Ovary (tissue), 9 donors: ENCODE measurements around the gene SERPINA1. TPM values are rescaled to one million over a fixed set of nuclear protein-coding genes. Genes with fewer than 3 reads are reported as not detected.
"Not testable (repeated sequence)": the region's sequence is repeated elsewhere in the genome, so short reads cannot be mapped to it uniquely, and the experiment has no call there.

Experiments used
- DNase-seq, 5 donors: peaks; one replicate each; pipeline ENCODE4 v3.0.0-alpha.2; 2019 to 2020
- H3K27ac ChIP-seq, 2 donors: fragments of 200-600 bp; one replicate each; pipeline versions ENCODE4 v1.5.1 to v1.8.0; 2019 to 2022
- H3K27me3 ChIP-seq: fragments of 200-600 bp; one replicate; pipeline ENCODE4 v1.8.0; 2022
- H3K36me3 ChIP-seq: fragments of 200-600 bp; sonication (generic); one replicate; pipeline ENCODE4 v1.5.1; 2019
- H3K4me1 ChIP-seq: one replicate; pipeline ENCODE4 v1.8.1; 2013; ENCODE audit warnings: mild to moderate bottlenecking, moderate library complexity; ENCODE audit not compliant: insufficient read depth
- H3K4me3 ChIP-seq: fragments of 200-600 bp; sonication (generic); one replicate; pipeline ENCODE4 v1.5.1; 2017
- H3K9me3 ChIP-seq, 2 donors: fragments of 200-600 bp in 1 of 2; sonication (generic) in 1 of 2; one replicate each; pipeline versions ENCODE4 v1.5.1 to v1.8.1; 2013 to 2019; ENCODE audit warnings: mild to moderate bottlenecking in 1 of 2, moderate library complexity in 1 of 2
- EP300 ChIP-seq: sonication (generic); formaldehyde crosslinking; IDR thresholded peaks from one replicate; pipeline ENCODE4 v1.6.1; 2017; ENCODE audit warnings: antibody characterized with exemption
- POLR2A ChIP-seq: fragments of 450-650 bp; IDR thresholded peaks from one replicate; pipeline ENCODE4 v1.6.1; 2017; ENCODE audit warnings: antibody characterized with exemption, mild to moderate bottlenecking, moderate library complexity
- WGBS, 3 donors: extraction: QIAGEN DNeasy Blood & Tissue Kit in 1 of 3; methylation state at CpG; one replicate each; pipeline versions ENCODE4 v1.1.5 to v1.1.7; 2013 to 2017; 5-methylcytosine and 5-hydroxymethylcytosine counted together
- intact Hi-C, 4 donors: fragments of 100-400 bp; cut with DNase I; formaldehyde crosslinking; loops; one replicate each; pipeline versions ENCODE4 v1.11.0 to v1.15.1; 2022 to 2023
- polyA plus RNA-seq, 2 donors: library from polyadenylated mRNA; stranded (reverse); fragments of 200-250 nt in 1 of 2; fragments of 350-450 nt in 1 of 2; fragmentation: Illumina TruSeq in 1 of 2; extraction: RNeasy Lipid Tissue Mini Kit (QIAGEN cat#74804) in 1 of 2; gene quantifications; one replicate each; pipeline ENCODE4 v1.2.3, GENCODE V29; 2013 to 2014
- total RNA-seq, 7 donors: library from RNA; depleted of rRNA in 2 of 7; stranded (reverse); fragments of >200 nt in 2 of 7; fragmentation: NEBNext Ultra II Directional in 3 of 7; extraction: Animal tissue kit (Norgen Biotek cat#: 25700) in 3 of 7; gene quantifications; one replicate each; pipeline versions ENCODE4 v1.1.0 to v1.2.4, GENCODE V29; 2016 to 2023
- TF ChIP-seq, protein P1 (sequence below), 3 donors: fragments of 450-650 bp in 2 of 3; fragments of 200-600 bp in 1 of 3; IDR thresholded peaks; one replicate each; pipeline versions ENCODE4 v1.5.1 to v1.8.0; 2016 to 2022; ENCODE audit warnings: antibody characterized with exemption in 3 of 3, mild to moderate bottlenecking in 1 of 3
- donor health status: DM: no; HTN: no; CAD: no; lungs with moderate emphysema.
- donor health status: DM: no; HTN: no; CAD: no.
- donor health status: Bipolar disorder and iron deficiency.
- donor health status: DM: yes; HTN: yes; CAD: no.
- donor health status: DM: no; HTN: no; CAD: no.
- donor health status: DM: yes; HTN: yes; CAD: no.

The SERPINA1 gene
- total and polyA plus RNA-seq, 9 donors: 1.2 to 25.7 (median 9.9) TPM

DNA sequence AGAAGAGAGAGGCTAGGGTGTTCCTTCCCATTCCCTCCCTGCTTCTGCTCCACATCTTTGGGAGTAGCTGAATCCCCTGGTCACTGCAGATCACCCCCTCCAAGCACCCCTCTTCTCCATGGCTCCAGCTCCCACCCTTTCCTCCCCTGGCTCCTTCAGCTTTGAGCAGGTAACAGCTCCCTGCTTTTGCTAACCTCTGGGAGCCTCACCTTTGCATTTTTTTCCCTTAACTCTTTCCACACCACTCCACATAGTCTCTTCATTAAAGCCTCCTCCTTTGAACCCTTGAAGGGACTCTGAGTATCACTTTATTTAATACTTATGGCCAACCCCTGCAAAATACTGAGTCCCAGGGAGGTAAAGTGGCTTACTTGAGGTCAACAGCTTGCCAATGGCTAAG is 39.6 kb downstream of the SERPINA1 start:
- no peak overlapping the region for H3K27ac ChIP-seq
- no peaks in the 10 kb centered on the region for H3K36me3 ChIP-seq
- DNase-seq: no peak
- H3K4me3 ChIP-seq: no peak overlapping the region
- intact Hi-C loops: no loop called here
- H3K27me3 ChIP-seq: no peaks in the 10 kb centered on the region
- TF ChIP-seq EP300 (no peak), POLR2A (no peak)
- TF ChIP-seq, protein P1, sequence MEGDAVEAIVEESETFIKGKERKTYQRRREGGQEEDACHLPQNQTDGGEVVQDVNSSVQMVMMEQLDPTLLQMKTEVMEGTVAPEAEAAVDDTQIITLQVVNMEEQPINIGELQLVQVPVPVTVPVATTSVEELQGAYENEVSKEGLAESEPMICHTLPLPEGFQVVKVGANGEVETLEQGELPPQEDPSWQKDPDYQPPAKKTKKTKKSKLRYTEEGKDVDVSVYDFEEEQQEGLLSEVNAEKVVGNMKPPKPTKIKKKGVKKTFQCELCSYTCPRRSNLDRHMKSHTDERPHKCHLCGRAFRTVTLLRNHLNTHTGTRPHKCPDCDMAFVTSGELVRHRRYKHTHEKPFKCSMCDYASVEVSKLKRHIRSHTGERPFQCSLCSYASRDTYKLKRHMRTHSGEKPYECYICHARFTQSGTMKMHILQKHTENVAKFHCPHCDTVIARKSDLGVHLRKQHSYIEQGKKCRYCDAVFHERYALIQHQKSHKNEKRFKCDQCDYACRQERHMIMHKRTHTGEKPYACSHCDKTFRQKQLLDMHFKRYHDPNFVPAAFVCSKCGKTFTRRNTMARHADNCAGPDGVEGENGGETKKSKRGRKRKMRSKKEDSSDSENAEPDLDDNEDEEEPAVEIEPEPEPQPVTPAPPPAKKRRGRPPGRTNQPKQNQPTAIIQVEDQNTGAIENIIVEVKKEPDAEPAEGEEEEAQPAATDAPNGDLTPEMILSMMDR (IDR thresholded peaks at IDR 0.05): no peak
- H3K9me3 ChIP-seq: no peaks in the 10 kb centered on the region
- no peaks in the 10 kb centered on the region for H3K4me1 ChIP-seq

DNA sequence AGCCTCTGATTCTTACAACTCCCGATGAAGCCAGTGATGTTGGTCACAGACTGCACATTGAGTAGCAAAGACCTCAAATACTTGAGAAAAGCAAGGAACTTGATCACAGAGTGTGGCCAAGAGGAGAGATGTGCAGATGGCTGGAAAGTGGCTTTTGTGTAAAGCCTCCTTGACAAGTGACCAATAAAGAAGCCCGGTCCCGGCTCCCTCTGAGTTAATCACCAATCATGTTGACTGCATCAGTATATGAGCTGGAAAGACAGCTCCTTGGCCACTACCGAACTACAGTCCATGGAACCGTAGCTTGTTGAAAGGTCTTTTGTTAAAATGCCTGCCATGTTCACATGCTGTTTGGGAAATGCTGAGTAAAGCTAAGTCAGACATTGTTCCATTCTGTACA is 41.6 kb downstream of the SERPINA1 start:
- intact Hi-C loops: no loop called here
- DNase-seq: no peak
- 85 to 88% (median 86%) methylated on average over 5 of the region's 5 CpGs for WGBS, 3 donors

DNA sequence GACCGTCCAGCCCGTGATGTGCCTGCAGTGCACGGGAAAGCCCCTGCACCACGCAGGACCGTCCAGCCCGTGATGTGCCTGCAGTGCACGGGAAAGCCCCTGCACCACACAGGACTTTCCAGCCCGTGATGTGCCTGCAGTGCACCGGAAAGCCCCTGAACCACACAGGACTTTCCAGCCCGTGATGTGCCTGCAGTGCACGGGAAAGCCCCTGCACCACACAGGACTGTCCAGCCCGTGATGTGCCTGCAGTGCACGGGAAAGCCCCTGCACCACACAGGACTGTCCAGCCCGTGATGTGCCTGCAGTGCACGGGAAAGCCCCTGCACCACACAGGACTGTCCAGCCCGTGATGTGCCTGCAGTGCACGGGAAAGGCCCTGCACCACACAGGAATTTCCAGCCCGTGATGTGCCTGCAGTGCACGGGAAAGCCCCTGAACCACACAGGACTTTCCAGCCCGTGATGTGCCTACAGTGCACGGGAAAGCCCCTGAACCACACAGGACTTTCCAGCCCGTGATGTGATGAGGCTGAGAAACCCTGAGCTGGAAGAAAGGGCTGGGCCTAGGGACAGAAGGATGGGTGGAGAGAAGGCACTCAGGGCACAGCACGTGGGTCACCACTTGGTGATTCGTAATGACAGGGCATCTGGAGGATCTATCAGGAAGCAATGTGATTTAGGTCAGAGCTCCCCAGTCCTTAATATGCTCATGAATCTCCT is 42.2 kb downstream of the SERPINA1 start:
- intact Hi-C loops, H3K9me3 ChIP-seq, H3K27ac ChIP-seq, H3K4me3 ChIP-seq, H3K36me3 ChIP-seq, H3K27me3 ChIP-seq, DNase-seq, H3K4me1 ChIP-seq: not testable (repeated sequence)
- WGBS, 3 donors: 76 to 78% (median 77%) methylated on average over 20 to 24 of the region's 24 CpGs

More for the DNA sequence above, 41.6 kb downstream of the SERPINA1 start:
- H3K36me3 ChIP-seq: no peaks in the 10 kb centered on the region
- no peaks in the 10 kb centered on the region for H3K27me3 ChIP-seq
- H3K9me3 ChIP-seq: no peaks in the 10 kb centered on the region
- TF ChIP-seq EP300: no peak
- TF ChIP-seq POLR2A: no peak
- TF ChIP-seq, protein P1 (IDR thresholded peaks at IDR 0.05): no peak
- no peak overlapping the region for H3K4me3 ChIP-seq
- H3K27ac ChIP-seq: no peak overlapping the region
- H3K4me1 ChIP-seq: peaks cover 3% of the 10 kb centered on the region

DNA sequence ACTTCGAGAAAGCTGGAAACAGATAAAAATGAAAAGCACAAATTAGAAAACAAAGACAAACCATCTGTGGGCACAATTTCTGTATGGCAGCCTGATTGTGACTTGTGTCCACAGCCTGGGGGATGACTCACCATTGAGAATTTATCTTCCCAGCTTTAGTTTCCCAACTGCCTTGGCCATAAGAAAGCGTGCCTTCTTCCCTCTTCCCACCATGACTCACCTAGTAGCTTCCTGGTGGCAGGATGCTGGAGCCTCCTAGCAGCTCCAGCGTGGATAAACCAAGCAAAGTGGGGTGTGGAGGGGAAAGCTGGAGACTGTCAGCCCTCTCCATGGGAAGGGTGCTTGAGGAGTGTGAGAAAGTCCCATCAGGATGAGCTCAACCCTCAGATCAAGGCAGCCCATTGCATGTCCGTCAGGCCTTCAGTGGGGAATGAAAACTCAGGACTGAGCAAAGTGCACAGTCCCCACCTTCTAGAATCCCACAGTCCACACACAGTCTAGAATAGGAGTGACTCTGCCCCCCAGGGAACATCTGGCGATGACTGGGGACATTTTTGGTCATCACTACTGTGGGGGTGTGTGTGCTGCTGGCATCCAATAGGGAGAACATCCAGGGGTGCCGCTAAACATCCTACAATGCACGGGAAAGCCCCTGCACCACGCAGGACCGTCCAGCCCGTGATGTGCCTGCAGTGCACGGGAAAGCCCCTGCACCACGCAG is 42.9 kb downstream of the SERPINA1 start:
- H3K27ac ChIP-seq: no peak overlapping the region
- H3K27me3 ChIP-seq: no peaks in the 10 kb centered on the region
- intact Hi-C loops: no loop called here
- H3K4me3 ChIP-seq: no peak overlapping the region
- WGBS, 3 donors: 72 to 84% (median 78%) methylated on average over 12 of the region's 12 CpGs
- no peaks in the 10 kb centered on the region for H3K9me3 ChIP-seq
- no peaks in the 10 kb centered on the region for H3K36me3 ChIP-seq
- DNase-seq: no peak
- TF ChIP-seq, protein P1 (IDR thresholded peaks at IDR 0.05): no peak
- TF ChIP-seq POLR2A (no peak), EP300 (no peak)
- peaks cover 3% of the 10 kb centered on the region for H3K4me1 ChIP-seq

DNA sequence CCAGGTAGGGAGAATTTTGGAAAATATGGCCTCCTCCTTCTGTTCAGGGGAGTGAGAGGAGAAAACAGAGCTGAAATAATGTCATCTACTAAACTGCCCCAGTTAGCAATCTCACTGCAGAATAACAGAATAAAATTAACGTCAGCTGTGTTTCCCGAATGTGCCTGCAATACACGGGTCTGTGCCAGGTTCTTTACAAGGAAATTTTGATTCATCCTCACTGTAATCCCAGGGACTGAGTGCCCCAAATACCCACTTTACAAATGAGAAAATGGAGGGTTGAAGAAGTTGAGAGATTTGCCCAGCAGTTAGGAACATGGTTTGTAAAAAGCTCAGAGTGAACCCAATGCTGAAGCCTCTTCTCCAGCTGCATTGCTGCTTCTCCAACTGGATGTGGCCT is 44.0 kb downstream of the SERPINA1 start:
- WGBS, 3 donors: 58 to 61% (median 60%) methylated on average over 3 of the region's 3 CpGs
- Histone ChIP-seq H3K4me1 (peaks cover 3% of the 10 kb centered on the region), H3K36me3 (no peaks in the 10 kb centered on the region), H3K27me3 (no peaks in the 10 kb centered on the region), H3K4me3 (no peak overlapping the region), H3K9me3 (no peaks in the 10 kb centered on the region), H3K27ac (no peak overlapping the region)
- intact Hi-C loops: no loop called here
- no peak for DNase-seq
- no peak for TF ChIP-seq POLR2A
- TF ChIP-seq EP300: no peak
- TF ChIP-seq, protein P1 (IDR thresholded peaks at IDR 0.05): no peak
